ENCODE measurements around the gene MCTP1. TPM values are rescaled to one million over a fixed set of nuclear protein-coding genes. Genes with fewer than 3 reads are reported as not detected.

MCTP1 gene
- total RNA-seq, 1 experiment from 2014 or later, result 0.44 TPM

- Histone ChIP-seq H3K9ac (ENCODE audit: low read length) (no peak overlapping the region), H3K4me3 (replicated peaks in 1 of 2; ENCODE audit: low read depth in 1 of 2, low read length in 2 of 2) (no peak overlapping the region), H3K9me3 (ENCODE audit: control insufficient read depth in 1 of 2, insufficient read depth in 1 of 2, low read depth in 1 of 2, low read length in 2 of 2) (no peaks in the 10 kb centered on the region), H2AFZ (ENCODE audit: low read depth, low read length, poor library complexity, severe bottlenecking) (no peak overlapping the region), H3K27ac (ENCODE audit: low read depth, low read length) (no peak overlapping the region), H3K27me3 (ENCODE audit: insufficient read depth, low read length) (no peaks in the 10 kb centered on the region), H3K4me1 (ENCODE audit: control insufficient read depth in 1 of 2, insufficient read depth in 2 of 2, low read length in 2 of 2) (no peaks in the 10 kb centered on the region), H3K9me2 (ENCODE audit: insufficient read depth) (no peaks in the 10 kb centered on the region), H3K79me2 (ENCODE audit: insufficient read depth, low read length) (no peaks in the 10 kb centered on the region), H3K36me3 (ENCODE audit: control insufficient read depth in 1 of 2, insufficient read depth in 2 of 2, low read length in 2 of 2) (no peaks in the 10 kb centered on the region), H4K20me1 (ENCODE audit: insufficient read depth) (no peaks in the 10 kb centered on the region), H3K4me2 (ENCODE audit: low read length) (no peak overlapping the region)
- ChIA-PET RAD21 (ENCODE audit: low non-redundant PET in 1 of 2, low total read pairs in 2 of 2, uncharacterized antibody in 2 of 2, unreplicated experiment in 2 of 2) (no interaction called here), POLR2A (no interaction called here), CTCF (no interaction called here)
- TF ChIP-seq EGR1 (IDR thresholded peaks at IDR 0.05; ENCODE audit: low read depth) (no peak), SIN3A (IDR thresholded peaks at IDR 0.05; ENCODE audit: low read depth) (no peak), ZFX (IDR thresholded peaks at IDR 0.05) (no peak), ATF3 (IDR thresholded peaks at IDR 0.05) (no peak), YY1 (IDR thresholded peaks at IDR 0.05; ENCODE audit: extremely low read depth, insufficient replicate concordance, low read depth, low read length) (no peak), RAD21 (IDR thresholded peaks at IDR 0.05; ENCODE audit: low read depth) (no peak)
- no peak for ATAC-seq
- intact Hi-C loops (cut with micrococcal nuclease), result no loop called here
- DNase-seq (ENCODE audit: low read depth, low spot score), result no peak
- no TSS peak for BruUV-seq (replicated peaks)
Measured at GRCh38 chr5:95063492-95063891, 221.4 kb downstream of the MCTP1 start.

GRCh38 chr5:95060098-95060497, 224.8 kb downstream of the MCTP1 start:
- H3K4me1 ChIP-seq (ENCODE audit: control insufficient read depth in 1 of 2, insufficient read depth in 2 of 2, low read length in 2 of 2), result no peaks in the 10 kb centered on the region
- no peaks in the 10 kb centered on the region for H3K9me3 ChIP-seq (ENCODE audit: control insufficient read depth in 1 of 2, insufficient read depth in 1 of 2, low read depth in 1 of 2, low read length in 2 of 2)
- no TSS peak for BruUV-seq (replicated peaks)
- no peak overlapping the region for H3K4me3 ChIP-seq (replicated peaks in 1 of 2; ENCODE audit: low read depth in 1 of 2, low read length in 2 of 2)
- H3K79me2 ChIP-seq (ENCODE audit: insufficient read depth, low read length), result no peaks in the 10 kb centered on the region
- H3K9ac ChIP-seq (ENCODE audit: low read length), result no peak overlapping the region
- H3K4me2 ChIP-seq (ENCODE audit: low read length), result no peak overlapping the region
- H3K36me3 ChIP-seq (ENCODE audit: control insufficient read depth in 1 of 2, insufficient read depth in 2 of 2, low read length in 2 of 2), result no peaks in the 10 kb centered on the region
- no peak for DNase-seq (ENCODE audit: low read depth, low spot score)
- ChIA-PET RAD21 (ENCODE audit: low non-redundant PET in 1 of 2, low total read pairs in 2 of 2, uncharacterized antibody in 2 of 2, unreplicated experiment in 2 of 2) (no interaction called here), CTCF (no interaction called here), POLR2A (interaction anchor here (0.6 kb wide), 1 partner anchor 12 kb away, joined by 4 read pairs; no protein-coding TSS in a partner anchor)
- no peak overlapping the region for H2AFZ ChIP-seq (ENCODE audit: low read depth, low read length, poor library complexity, severe bottlenecking)
- no peaks in the 10 kb centered on the region for H4K20me1 ChIP-seq (ENCODE audit: insufficient read depth)
- no peak for ATAC-seq
- H3K9me2 ChIP-seq (ENCODE audit: insufficient read depth), result no peaks in the 10 kb centered on the region
- TF ChIP-seq YY1 (IDR thresholded peaks at IDR 0.05; ENCODE audit: extremely low read depth, insufficient replicate concordance, low read depth, low read length) (no peak), SP1 (IDR thresholded peaks at IDR 0.05; ENCODE audit: low read depth) (no peak), ZFX (IDR thresholded peaks at IDR 0.05) (no peak)
- intact Hi-C loops (cut with micrococcal nuclease), result no loop called here
- no peaks in the 10 kb centered on the region for H3K27me3 ChIP-seq (ENCODE audit: insufficient read depth, low read length)
- no peak overlapping the region for H3K27ac ChIP-seq (ENCODE audit: low read depth, low read length)

Measured in HCT116 (cell line).